LoVo (cell line): ENCODE measurements around the gene MED26.

Experiments
- DNase-seq: peaks from one replicate; pipeline ENCODE4 v3.0.0-alpha.2; 2016; ENCODE audit warnings: low spot score

The MED26 gene

GRCh38 chr19:16612636-16613035 lies 15.4 kb downstream of the MED26 start:
- DNase-seq: no peak

GRCh38 chr19:16611121-16611520 lies 16.9 kb downstream of the MED26 start:
- DNase-seq: no peak

GRCh38 chr19:16609511-16610200 lies 18.3 kb downstream of the MED26 start:
- no peak for DNase-seq

- DNase-seq: no peak
These were observed 19.7 kb downstream of the MED26 start for GRCh38 chr19:16608290-16608739.

- no peak for DNase-seq
These were observed 20.2 kb downstream of the MED26 start for GRCh38 chr19:16607819-16608218.

GRCh38 chr19:16605553-16605994 lies 22.4 kb downstream of the MED26 start:
- DNase-seq: no peak

GRCh38 chr19:16605115-16605514 lies 22.9 kb downstream of the MED26 start:
- no peak for DNase-seq

GRCh38 chr19:16604615-16605014 lies 23.4 kb downstream of the MED26 start:
- DNase-seq: no peak

GRCh38 chr19:16603090-16603489 lies 24.9 kb downstream of the MED26 start:
- no peak for DNase-seq

- no peak for DNase-seq
These were observed 26.5 kb downstream of the MED26 start for GRCh38 chr19:16601378-16602052.

GRCh38 chr19:16600824-16601223 lies 27.2 kb downstream of the MED26 start:
- no peak for DNase-seq

GRCh38 chr19:16599655-16600346 lies 28.2 kb downstream of the MED26 start:
- no peak for DNase-seq

- no peak for DNase-seq
These were observed 29.2 kb downstream of the MED26 start for GRCh38 chr19:16598848-16599247.

GRCh38 chr19:16596399-16596798 lies 31.6 kb downstream of the MED26 start:
- DNase-seq: no peak

- DNase-seq: no peak
These were observed 32.9 kb downstream of the MED26 start for GRCh38 chr19:16595097-16595496.

- no peak for DNase-seq
These were observed 33.3 kb downstream of the MED26 start for GRCh38 chr19:16594681-16595091.

- DNase-seq: no peak
These were observed 33.8 kb downstream of the MED26 start for GRCh38 chr19:16594131-16594586.

- DNase-seq: no peak
These were observed 34.8 kb downstream of the MED26 start for GRCh38 chr19:16593181-16593580.

GRCh38 chr19:16591803-16592556 lies 36.0 kb downstream of the MED26 start:
- no peak for DNase-seq

- no peak for DNase-seq
These were observed 36.9 kb downstream of the MED26 start for GRCh38 chr19:16590876-16591802.

GRCh38 chr19:16589917-16590316 lies 38.1 kb downstream of the MED26 start:
- no peak for DNase-seq
